DMS153 (cell line): Measurements from ENCODE around the gene IL36B.

Source experiments
- DNase-seq: peaks from one replicate; lab custom pipeline; 2025; lab: John Stamatoyannopoulos, UW

The IL36B gene

DNA sequence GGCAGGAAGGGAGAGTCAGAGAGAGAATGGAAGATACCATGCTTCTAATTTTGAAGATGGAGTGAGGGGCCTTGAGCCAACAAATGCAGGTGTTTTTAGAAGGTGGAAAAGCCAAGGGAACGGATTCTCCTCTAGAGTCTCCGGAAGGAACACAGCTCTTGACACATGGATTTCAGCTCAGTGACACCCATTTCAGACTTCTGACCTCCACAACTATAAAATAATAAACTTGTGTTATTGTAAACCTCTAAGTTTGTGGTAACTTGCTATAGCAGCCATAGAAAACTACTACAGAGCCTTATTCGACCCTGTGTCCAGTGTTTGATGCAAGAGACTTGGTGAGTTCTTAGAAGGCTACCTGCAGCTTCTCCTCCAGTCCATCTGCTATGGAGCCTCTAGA lies 22.9 kb upstream of the IL36B start:
- no peak for DNase-seq

DNA sequence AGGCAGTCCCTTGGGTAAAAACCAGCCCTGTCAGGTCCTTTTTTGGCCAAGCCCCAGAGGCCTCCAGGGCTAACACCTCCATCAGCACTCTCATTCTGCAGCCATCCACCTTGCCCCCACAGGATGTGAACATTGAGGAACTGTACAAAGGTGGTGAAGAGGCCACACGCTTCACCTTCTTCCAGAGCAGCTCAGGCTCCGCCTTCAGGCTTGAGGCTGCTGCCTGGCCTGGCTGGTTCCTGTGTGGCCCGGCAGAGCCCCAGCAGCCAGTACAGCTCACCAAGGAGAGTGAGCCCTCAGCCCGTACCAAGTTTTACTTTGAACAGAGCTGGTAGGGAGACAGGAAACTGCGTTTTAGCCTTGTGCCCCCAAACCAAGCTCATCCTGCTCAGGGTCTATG lies 22.4 kb upstream of the IL36B start:
- DNase-seq, result no peak

DNA sequence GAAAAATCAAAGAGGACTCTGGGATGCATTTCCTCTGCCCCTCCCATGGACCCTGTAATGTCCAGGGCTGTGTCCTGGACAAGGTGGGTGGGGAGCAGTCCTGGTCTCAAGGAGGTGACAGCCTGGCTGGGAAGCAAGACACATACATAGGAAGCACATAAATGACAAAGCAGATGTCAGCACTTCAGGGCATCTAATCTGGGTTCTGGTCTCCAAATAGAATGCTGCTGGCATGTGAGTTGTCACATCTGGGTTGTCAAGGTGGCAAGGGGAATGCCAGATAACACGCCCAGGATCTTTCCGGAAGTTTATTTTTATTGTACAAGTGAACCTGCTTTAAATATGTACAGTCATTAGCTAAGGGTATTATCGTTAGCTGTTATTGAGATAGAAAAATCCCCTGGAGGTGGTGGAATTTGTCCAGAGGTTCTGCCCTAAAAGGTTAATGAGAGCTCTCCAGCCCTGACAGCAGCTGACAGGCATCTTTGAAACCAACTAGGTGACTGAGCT lies 20.7 kb upstream of the IL36B start:
- no peak for DNase-seq

DNA sequence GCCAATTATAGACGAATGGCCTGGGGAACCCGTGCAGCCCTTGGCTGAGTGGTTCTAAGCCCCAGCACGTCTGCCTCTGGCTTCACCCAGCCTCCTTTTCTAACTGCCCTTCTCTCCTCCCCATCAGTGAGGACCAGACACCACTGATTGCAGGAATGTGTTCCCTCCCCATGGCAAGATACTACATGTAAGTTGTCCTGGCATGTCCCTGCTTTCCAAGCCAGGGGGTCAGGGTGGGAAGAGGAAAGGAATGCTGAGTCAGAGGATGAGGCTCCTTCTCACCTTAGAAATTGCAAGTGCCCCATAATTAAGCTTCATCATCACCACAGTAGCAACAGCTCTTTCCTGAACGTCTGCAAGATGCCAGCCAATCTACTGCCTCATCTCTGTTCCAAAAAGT lies 19.9 kb upstream of the IL36B start:
- DNase-seq, result no peak

DNA sequence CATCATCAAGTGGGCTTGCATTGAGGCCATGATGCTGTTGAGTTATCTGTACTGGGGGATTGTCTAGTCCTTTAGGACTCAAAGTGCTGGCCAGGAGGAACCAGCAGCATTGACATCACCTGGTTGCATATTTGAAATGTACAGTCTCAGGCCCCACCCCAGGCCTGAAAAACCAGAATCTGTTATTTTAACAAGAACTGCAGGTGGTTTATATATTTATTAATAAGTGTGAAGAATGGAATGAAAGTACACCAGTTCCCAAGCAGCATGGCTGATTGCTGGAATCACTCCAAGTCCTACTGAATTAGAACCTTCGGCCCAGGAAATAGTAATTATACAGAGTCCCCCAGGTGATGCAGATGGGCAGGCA lies 17.9 kb upstream of the IL36B start:
- no peak for DNase-seq

DNA sequence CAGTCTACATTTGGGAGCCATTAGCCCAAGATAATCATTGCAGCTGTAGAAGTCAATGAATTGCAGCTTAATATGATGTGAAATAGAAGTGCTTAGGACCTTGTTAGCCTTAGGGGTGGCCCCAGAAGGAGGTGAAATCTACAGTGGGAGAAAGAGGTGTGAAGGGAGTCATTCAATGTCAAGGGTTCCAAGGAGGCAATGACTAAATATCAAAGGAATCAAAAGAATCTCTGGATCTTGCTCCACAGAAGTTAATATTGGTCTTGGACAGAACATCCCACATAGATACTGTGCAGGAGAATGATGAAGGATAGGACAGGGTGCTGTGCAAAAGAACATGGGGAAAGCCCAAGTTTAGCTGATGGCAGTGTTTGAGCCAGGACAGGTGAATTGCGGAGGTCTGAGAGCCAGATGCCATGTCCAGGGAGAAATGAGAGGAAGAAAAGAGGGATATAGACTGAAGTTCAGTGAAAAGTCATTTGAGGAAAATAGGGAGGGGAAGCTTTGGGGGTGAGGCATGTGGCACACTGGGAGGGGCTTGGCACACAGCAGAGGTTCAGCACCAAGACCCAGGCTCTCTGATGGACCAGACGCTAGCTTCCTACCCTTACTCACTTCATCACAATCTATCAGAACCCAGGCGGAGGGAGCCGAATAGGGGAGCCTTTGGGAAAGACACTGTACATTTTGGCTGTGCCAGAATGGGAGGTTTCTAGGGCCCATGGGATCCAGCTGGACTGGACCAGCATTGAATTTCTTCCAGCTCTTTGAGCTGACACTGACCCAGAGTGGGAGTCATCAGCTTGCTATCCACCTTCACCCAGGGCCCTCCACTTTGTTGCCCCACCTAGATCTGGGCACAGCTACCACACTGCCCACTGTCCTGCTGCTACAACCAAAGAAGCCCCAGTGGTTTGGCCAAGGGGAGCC lies 17.3 kb upstream of the IL36B start:
- no peak for DNase-seq

DNA sequence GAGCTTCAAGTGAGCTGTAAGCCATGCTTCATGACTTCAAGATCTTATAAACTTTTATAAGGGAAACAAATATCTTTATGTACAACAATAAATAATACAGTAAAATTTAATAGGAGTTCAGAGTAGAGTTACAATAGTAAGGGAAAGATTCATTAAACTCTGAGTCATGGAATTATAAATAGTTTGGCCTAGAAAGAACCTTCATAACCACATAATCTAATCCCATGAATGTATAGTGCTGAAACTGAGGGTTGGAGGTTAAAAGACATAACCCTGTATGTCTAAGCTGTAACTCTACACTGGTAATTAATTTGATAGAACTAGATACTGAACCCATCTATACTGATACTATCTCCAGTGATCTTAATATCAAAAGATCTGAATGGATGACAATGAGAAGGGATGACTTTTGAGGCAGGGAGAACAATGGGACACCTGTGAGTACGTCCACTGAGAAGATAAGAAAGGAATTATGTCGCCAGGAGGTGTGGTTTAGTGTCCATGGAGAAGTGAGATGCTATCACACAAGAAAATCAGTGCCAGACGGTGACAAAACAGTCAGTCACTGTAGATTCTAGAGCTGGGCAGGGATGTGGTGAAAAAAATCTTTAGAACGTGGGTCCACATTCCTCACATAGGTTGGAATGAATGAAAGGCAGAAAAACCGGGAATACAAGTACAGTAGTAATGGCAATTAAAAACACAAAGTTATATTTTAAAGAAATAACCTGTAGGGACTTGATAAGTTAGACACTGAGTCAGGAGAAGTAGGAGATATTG lies 16.2 kb upstream of the IL36B start:
- DNase-seq, result no peak

DNA sequence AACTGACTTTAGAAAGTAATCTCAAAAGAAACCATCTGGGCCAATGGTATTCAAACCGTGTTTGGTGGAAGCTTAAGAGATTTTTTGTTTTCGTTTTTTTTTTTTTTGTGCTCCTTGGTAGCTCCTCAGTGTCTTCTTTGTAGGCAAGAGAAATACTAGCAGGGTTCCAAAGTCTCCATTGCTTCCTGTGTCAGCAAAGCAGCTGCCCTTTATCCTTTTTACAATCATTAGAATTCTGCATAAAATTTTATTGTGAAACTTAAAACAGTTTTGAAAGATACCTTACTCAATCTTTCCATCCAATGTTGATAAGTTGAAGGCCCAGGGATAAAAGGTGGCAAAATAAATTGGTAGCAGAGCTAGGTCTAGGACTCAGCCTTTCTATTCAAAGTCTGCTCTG lies 15.6 kb upstream of the IL36B start:
- no peak for DNase-seq

DNA sequence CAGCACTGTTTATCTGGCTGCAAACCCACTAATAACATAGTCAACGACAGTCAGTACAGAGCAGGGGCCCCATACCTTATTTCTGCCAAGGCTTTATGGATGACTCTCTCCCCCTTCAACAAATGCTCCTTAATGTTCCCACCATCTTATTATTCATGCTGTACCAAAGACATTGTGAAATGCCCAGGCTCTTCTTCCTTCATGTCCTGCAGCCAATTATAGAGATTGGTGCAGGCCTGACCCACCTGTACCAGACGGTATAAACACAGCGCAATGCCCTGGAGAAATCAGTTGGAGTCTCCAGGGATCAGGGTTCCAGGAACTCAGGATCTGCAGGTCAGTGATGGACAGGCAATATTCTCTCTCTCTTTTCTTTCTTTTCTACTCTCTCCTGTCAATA lies 15.0 kb upstream of the IL36B start, which contains the start of gene IL1F10:
TSS of gene IL1F10 (plus strand) at position 290 of the 400 bp plus-strand sequence. CDS start 4,769 bp downstream, outside the sequence.
- no peak for DNase-seq

DNA sequence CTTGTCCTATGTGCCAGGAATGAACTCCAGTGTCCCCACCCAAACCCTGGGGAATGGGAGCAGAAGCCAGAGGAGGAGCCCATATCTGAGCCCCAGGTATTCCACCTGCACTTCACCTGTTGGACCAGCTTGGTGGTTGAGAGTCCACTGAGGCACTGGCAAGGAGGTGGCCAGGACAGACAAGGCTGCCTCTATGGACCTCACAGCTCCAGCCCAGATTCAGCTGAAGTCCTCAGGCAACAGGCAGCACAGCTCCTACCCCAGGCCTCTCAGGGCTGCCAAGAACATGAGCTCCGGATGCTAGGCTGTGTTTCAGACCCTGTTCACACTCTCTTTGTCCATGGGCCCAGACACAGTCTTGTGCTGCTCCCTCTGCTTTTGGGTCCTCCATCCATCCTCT lies 12.2 kb upstream of the IL36B start:
- no peak for DNase-seq

DNA sequence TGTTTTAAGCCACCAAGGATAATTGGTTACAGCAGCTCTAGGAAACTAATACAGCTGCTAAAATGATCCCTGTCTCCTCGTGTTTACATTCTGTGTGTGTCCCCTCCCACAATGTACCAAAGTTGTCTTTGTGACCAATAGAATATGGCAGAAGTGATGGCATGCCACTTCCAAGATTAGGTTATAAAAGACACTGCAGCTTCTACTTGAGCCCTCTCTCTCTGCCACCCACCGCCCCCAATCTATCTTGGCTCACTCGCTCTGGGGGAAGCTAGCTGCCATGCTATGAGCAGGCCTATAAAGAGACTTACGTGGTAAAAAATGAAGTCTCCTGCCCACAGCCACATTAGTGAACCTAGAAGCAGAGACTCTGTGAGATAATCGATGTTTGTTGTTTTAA lies 11.6 kb upstream of the IL36B start:
- no peak for DNase-seq

DNA sequence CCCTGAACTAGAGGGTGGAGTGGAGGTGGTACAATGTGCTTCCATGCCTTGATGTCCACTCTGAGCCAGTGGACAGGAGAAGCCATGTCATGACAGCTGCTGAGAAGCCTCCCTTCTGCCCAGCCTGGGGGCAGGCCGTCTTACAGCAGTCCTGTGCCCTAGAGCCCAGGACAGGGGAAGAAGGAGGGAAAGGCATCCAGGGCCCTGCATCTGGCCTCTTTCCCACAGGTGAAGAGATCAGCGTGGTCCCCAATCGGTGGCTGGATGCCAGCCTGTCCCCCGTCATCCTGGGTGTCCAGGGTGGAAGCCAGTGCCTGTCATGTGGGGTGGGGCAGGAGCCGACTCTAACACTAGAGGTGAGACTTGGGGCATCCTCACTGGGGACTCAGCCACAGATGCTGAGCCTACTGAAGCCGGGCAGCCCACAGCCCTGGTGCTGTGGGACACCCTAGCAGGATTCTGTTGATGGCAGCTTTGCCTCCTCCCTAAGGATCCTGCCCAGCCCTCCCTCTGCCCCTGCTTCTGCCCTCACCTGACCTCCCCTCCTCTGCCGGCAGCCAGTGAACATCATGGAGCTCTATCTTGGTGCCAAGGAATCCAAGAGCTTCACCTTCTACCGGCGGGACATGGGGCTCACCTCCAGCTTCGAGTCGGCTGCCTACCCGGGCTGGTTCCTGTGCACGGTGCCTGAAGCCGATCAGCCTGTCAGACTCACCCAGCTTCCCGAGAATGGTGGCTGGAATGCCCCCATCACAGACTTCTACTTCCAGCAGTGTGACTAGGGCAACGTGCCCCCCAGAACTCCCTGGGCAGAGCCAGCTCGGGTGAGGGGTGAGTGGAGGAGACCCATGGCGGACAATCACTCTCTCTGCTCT lies 9.5 kb upstream of the IL36B start:
- DNase-seq, result no peak

DNA sequence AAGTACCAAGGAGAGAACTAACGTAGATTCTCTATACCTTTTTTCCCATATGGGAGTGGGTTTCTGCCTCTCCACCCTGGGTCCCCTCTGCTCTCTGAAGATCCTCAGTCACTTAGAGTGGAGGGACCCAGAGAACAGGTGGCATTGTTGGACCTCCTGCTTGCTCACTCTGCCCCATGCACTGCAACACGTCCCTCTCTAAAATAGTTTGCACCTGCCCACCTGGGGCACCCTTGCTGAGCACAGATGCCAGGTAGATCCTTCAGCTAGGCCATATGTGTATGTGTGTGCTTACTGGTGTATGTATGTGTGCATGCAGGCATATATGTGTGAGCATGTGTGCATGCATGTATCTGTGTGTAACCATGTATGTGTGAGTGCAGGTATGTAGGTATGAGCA lies 8.6 kb upstream of the IL36B start:
- DNase-seq, result no peak

DNA sequence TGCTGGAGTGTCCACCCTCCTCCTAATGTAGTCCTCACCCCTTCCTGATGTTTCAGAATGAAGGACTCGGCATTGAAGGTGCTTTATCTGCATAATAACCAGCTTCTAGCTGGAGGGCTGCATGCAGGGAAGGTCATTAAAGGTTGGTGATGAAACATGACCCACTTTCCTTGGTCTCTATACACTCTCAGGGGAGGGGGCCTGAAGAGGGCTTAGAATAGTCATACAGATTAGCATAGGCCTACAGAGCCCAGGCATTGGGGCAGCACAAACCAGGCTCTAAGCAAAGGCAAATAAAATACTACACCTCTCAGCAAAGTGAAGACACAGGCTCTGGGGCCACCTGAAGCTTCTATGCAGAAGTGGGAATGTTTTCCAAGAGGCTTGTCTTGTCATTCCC lies 8.1 kb upstream of the IL36B start:
- no peak for DNase-seq

DNA sequence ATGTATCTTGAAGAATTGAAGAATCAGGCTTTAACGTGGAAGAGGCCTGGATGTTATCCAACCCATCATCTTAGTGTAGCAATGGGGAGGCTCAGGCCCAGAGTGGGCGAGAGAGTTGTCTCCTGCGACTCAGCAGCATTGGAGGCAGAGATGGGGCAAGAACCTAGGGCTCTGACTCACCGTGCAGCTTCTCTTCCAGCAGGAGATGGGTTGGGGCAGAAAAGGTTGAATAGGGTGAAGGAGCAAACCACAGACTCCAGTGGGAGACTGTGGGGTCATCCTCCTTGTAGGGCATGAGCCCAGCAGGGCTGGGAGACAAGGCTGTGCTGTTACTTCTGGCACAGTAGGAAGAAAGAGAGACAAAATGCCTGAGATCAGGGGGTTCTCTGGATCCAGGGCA lies 7.7 kb upstream of the IL36B start:
- no peak for DNase-seq

DNA sequence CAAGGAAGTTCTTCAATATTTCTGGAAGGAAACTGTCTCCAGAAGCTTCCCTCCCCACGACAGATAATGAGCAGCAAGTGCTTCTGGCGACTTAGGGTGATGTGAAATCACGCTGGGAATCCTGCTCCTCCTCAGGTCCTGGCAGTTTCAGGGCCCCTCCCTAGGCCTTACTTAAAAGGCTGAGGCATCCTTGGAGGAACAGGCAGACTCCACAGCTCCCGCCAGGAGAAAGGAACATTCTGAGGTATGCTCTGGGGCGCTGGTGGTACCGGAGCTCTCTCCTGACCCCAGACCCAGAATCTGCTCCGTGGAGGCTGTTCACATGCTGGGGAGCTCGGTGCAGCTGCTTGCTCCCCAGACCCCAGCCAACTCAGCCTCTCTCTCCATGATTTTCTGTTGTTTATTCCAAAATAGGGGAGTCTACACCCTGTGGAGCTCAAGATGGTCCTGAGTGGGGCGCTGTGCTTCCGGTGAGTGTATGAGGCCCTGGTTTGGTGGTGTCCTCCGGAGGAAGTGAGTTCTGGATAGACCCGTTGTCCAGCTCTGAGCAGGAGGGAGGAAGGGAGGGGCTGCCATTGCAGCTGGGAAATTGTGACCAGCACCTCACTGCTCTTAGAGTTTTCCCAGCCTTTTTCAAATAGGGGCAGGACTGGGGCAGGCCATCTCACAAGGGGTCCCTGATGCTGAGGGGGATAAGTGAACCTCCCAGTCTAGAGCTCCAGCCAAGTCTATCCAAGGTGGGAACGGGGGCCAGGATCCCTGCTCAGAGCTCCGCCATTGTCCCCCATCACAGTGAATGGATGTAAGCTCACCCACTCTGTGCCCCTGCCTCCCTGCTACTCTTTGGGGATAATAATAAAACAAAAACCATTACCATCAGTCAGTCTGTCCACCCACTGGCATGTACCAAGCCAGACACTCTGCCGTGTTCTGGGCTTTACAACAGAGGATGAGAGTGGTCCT lies 6.6 kb upstream of the IL36B start, which contains the start of gene IL36RN:
TSS of gene IL36RN (plus strand) at position 201 of the 963 bp plus-strand sequence. CDS start at position 442, 241 bp downstream.
- no peak for DNase-seq

DNA sequence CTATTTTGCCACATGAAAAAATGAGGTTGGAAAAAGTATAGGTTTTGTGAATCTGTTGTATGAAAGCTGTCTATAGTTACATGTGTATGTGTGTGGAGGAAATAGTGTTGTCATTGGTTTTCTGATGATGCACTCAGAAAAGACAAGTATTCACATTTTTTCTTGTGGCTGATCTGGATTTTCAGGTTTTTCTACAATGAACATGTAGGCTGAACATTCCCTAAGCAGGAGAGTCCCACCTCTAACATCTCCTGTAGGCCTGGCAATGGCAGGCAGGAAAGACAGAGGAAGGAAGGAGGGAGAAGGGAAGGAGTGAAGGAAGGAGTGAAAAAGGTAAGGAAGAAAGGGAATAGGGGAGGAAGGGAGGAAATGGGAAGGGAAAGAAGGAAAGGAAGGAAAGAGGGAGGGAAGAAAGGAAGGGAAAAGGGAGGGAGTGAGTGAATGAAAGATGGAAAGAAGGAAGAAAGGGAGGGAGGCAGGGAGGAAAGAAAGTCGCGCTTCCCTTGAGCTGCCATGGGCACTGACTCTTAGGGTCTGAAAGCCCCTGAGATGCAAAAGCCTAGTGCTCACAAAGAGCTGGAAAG lies 5.8 kb upstream of the IL36B start:
- no peak for DNase-seq

DNA sequence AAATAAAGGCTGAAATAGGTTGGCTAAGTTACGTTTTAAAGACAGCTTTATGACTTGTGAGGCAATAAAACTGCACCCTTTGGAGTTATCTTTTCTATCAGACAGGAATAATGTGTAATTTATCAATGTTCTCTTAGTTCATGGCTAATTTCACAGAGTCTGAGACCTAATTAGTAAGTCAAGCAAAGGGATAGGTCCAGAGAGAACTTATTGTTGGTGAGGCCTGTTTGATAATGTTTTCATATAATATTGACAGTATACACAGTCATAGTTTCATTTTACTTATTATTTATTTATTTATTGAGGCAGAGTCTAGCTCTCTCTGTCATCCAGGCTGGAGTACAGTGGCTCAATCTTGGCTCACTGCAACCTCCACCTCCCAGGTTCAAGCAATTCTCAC lies 4.5 kb upstream of the IL36B start:
- DNase-seq, result no peak

DNA sequence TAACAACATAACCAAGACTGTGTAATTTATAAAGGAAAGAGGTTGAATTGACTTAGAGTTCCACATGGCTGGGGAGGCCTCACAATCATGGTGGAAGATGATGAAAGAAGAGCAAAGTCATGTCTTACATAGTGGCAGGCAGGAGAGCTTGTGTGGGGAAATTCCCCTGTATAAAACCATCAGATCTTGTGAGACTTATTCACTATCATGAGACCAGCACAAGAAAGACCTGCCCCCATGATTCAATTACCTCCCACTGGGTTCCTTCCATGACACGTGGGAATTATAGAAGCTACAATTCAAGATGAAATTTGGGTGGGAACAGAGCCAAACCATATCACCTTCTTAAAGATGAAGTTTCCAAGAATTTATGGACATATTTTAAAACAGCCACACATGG lies 3.9 kb upstream of the IL36B start:
- DNase-seq, result no peak

DNA sequence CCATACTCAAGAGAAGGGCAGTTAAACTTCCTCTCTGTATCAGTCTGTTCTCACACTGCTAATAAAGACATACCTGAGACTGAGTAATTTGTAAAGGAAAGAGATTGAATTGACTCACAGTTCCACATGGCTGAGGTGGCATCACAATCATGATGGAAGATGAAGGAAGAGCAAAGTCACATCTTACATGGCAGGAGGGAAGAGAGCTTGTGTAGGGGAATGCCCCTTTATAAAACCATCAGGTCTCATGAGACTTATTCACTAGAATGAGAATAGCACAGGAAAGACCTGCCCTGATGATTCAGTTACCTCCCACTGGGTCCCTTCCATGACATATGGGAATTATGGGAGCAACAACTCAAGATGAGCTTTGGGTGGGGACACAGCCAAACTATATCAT lies 1.4 kb upstream of the IL36B start:
- no peak for DNase-seq
